Activated gamma-delta T cell (primary cell): ENCODE measurements around the gene SLC26A3.

Experiments used
- DNase-seq: peaks from one replicate; lab custom pipeline; 2025; lab: John Stamatoyannopoulos, UW

The SLC26A3 gene

GRCh38 chr7:107816011-107816566, 13.1 kb upstream of the SLC26A3 start:
- no peak for DNase-seq

DNA sequence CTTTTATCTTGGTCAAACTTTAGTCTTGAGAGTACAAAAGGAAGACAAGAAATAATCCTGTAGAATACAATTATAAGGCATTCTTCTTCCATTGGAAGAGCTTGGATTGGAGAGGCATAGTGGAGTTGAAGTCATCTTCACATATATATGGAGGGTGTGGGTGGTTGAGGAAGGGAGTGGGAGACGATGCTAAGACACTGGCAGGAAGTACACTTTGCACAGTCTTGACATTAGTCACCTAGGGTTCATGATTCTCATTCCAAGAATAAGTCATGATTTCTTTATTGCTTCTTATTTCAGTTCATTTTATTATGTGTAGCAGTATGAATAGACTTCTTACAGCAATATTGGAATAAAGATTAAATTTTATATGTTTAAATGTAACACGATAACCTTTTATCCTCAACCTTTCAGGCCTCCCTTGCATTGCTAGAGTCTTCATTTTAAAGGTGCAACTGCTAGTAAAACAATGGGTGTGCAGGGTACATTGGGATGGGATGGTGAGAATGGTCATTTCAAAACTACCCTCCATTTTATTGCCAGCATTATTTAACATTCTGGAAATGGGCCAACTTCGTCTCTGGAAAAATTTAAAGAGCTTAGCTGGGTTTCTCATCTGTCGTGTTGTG, 12.3 kb upstream of the SLC26A3 start:
- no peak for DNase-seq

- DNase-seq: no peak
These were observed 10.5 kb upstream of the SLC26A3 start for GRCh38 chr7:107813524-107813923.

GRCh38 chr7:107811934-107812333, 8.9 kb upstream of the SLC26A3 start:
- no peak for DNase-seq

- DNase-seq: no peak
These were observed 7.6 kb upstream of the SLC26A3 start for GRCh38 chr7:107810626-107811025.

DNA sequence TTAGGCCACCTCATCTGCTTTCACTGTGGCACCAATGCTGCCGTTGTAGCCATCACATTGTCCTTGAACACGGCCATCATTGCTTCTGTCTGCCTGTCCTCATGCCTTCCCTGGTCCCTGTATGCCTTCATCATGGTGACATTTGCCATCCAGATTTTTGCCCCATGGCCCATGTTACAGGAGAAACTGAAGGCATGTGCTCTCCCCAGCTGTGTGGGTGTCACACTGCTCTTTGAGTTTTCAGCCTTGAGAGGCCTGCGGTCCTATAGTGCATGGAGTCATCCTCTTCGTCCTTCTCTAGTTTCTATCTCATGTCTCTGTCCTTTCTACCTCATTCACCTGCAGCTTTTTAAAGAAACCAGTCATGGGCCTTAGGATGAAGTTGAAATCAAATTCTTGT, 6.2 kb upstream of the SLC26A3 start:
- no peak for DNase-seq

DNA sequence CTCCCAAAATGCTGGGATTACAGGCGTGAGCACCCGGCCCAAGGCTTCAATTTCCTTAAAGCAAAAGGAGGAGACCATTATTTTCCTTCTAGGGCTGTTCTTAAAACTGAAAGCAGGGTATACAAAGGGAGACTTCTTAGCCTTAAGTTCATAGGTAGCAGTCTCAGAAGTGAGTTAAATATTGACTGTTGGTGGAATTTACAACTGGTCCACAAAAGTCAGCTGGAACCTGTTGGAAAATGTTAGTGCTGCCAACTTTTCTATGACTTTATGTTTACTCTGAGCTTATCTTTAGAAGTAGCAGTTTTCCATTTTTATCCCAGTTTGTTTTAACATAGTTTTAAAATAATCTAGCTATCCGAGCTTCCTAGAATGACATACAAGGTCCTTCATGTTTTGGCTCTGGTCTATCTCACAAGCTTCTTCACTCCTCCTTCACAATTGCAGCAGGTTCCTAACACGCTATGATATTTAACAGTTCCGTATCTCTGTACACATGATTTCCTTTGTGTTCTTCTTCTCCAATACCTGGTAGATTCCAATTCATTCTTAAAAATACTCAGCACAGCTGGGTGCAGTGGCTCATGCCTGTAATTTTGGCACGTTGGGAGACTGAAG, 3.3 kb downstream of the SLC26A3 start:
- DNase-seq: no peak

DNA sequence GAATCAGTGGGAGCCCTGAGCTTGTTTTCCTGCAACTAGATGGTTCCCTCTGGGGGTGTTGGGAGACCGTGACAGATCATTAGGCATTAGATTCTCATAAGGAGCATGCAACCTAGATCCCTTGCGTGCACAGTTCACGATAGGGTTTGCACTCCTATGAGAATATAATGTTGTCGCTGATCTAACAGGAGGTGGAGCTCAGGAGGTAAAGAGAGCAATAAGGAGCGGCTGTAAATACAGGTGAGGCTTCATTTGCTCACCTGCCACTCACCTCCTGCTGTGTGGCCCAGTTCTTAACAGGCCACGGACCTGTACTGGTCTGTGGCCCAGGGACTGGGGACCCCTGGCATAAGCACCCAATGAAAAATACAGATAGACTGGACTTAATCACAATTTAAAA, 10.7 kb downstream of the SLC26A3 start:
- no peak for DNase-seq

- no peak for DNase-seq
These were observed 13.4 kb downstream of the SLC26A3 start for GRCh38 chr7:107789647-107790046.

GRCh38 chr7:107788662-107789061, 14.4 kb downstream of the SLC26A3 start:
- DNase-seq: no peak

DNA sequence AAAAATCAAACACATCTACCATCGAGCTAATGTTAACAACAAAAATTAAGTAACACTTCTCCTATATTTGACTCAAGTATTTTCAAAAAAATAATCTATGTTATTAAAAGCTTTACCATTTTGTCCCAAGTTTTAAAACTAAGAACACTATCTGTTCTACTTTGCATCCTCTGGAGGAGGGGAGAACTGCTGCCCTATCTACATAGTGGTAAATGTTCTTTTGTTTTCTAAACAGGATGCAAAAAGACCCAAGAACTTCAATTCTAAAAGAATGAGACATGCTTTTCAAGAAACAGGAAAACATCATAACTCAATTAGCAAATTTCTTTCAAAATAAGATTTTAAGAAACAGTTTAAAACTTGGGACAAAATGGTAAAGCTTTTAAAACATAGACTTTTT, 14.8 kb downstream of the SLC26A3 start:
- no peak for DNase-seq

DNA sequence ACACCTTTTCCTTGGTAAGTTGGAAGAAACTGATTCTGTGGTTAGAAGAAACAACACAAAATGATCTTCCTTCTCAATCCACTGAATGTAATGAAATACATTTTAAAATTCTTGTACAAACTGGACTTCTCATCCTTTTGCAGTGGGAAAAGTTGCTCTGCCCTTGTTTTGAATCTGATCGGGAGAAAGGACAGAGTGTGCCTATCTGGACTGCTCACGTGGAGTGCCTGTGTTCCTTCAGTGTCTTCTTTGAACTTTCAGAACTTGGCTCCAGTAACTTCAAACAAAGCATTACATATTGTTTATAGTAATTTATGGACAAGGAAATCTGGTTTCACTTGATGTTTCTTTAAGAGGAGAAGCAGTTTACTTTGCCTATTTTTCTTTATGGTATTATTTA, 17.1 kb downstream of the SLC26A3 start:
- DNase-seq: no peak

- no peak for DNase-seq
These were observed 17.9 kb downstream of the SLC26A3 start for GRCh38 chr7:107785170-107785569.

- DNase-seq: no peak
These were observed 19.4 kb downstream of the SLC26A3 start for GRCh38 chr7:107783648-107784047.

DNA sequence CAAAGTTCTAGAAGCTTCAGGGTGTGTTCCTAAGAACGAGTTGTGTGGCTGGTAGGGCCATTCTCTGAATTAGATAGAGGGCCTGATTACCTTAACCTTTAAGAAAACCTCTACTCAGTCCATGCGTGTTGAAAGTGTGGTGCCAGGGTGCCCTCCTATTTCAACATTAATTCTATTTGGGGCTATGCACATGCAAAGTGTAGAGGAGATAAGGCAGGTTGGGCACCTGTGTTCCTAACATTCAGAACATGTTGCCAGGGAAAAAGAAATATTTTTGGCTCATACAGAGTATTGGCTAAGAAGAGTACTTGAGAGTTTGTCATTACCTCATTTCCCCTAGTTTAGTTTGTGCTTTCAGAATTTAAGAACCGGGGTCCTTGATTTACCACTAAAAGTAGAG, 20.6 kb downstream of the SLC26A3 start:
- no peak for DNase-seq

DNA sequence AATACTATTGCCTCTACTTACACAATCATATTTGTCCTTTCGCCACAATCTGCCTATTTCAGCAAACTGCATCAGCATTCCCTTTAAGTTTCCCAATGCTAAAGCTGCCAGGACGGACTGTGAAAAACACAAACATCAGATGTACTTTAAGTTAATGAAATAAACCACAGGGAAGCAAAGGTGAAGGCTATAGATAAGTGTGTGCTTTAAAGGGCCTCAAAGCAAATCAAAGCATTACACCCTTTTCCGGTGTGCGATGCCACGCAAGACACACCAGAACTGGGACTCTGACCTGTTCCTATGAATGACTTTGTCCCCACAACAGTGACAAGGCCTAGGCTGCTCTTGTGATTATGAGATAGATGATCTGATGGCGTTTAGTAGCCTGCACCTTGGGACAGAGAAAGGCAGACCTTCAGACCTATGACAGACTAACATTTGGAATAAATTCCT, 23.4 kb downstream of the SLC26A3 start:
- no peak for DNase-seq

- no peak for DNase-seq
These were observed 24.7 kb downstream of the SLC26A3 start for GRCh38 chr7:107778283-107778682.

- DNase-seq: no peak
These were observed 25.3 kb downstream of the SLC26A3 start for GRCh38 chr7:107777702-107778101.

DNA sequence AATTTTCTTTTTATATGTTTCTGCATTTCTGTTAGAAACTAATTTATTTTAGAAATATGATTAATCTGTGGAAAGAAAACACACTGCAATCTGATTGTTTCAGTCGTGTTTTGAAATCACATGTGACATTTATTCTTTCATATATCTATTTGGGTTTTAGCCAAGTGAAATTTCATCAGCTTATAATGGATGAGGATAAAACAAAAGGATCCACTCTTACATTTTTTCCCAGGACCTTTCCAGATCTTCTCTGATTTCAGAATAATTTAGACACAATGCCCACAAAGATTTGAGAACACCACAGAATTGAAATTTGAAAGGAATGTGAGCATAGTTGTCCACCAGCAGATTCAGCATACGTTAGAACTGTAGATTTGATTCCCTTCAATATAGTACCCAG, 30.0 kb downstream of the SLC26A3 start:
- no peak for DNase-seq

DNA sequence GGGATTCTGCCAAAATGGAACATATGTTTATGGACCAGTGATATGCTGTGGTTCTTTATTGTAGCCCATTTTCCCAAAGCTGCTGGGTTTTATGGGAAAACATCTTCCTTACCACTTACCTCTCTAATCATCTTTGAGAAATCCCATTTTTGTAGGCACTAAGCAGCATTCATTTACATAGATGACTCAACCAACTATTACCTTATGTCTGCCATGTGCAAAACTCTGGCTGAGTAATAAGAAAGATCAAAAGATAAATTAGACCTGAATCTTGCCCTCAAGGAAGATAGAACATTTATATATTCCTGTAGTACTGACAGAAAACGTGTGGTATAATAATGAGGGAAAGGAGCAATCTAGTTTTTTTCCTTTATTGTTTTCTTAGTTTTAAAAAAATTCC, 34.8 kb downstream of the SLC26A3 start:
- no peak for DNase-seq

DNA sequence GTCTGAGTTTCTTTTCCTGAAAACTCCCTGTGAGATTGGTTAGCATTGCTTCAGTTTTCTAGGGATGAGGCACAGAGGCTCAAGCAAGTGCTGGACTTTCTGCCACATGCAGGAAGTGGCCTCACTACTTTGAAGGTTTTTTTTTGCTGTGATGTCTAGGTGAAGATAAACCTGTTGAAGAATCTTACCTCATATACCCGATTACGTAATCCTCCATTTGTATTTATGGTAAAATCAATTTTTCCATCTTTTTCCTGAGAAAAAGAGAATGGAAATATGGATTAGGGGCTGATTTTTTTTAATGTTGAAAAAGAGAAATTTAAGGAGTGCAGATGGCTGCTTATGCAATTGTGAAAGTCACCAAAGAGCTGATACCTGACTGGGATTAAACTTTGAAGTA, 35.6 kb downstream of the SLC26A3 start:
- no peak for DNase-seq

DNA sequence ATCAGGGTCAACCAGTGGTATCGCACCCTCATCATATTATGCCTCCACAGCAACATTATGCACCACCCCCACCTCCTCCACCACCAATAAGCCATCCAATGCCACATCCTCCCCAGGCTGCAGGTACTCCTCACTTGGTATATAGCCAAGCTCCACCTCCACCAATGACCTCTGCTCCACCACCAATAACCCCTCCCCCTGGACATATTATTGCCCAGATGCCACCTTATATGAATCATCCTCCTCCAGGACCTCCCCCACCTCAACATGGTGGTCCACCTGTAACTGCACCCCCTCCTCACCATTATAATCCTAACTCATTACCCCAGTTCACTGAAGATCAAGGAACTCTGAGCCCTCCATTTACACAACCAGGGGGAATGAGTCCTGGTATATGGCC, 44.4 kb downstream of the SLC26A3 start:
- DNase-seq: no peak

DNA sequence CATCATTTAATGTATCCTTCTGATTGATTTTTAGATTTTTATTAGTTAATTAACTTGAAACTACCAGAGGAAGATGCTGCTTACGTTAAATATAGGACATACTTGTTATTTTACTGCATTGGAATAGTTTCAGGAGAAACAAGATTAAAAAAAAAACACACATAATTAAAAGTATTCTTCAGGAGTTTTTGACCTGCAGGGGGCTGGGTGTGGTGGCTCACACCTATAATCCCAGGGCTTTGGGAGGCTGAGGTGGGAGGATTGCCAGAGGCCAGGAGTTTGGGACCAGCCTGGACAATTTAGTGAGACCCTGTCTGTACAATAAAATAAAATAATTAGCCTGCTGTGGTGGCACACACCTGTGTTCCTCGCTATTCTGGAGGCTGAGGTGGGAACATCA, 48.4 kb downstream of the SLC26A3 start:
- no peak for DNase-seq

- DNase-seq: no peak
These were observed 51.9 kb downstream of the SLC26A3 start for GRCh38 chr7:107751113-107751512.
